RPMI7951 (cell line): ENCODE measurements around the gene DLAT. TPM values are rescaled to one million over a fixed set of nuclear protein-coding genes. Genes with fewer than 3 reads are reported as not detected.

Source experiments
- total RNA-seq: library from RNA; depleted of rRNA; stranded (reverse); fragments of >200 nt; shearing (Covaris generic); gene quantifications from 2 replicates; pipeline ENCODE4 v1.2.3, GENCODE V29; 2014; rRNA removed

Gene DLAT
- total RNA-seq, 1 experiment from 2014 or later: 72.1 TPM

Other genes starting within 250 kb of the DLAT start
- gene ALG9, start 153.8 kb upstream of the DLAT start, total RNA-seq: 33.5 and 34.8 TPM in 2 replicates
- gene FDXACB1, start 146.2 kb upstream of the DLAT start, total RNA-seq: 4.7 and 6.0 TPM in 2 replicates
- gene CFAP68, start 145.9 kb upstream of the DLAT start, total RNA-seq: 27.9 and 43.3 TPM in 2 replicates
- gene CRYAB, start 113.6 kb upstream of the DLAT start, total RNA-seq: 0.29 TPM in 1 of 2 replicates, not detected in the other
- not detected in 2 replicates for gene HSPB2, start 112.7 kb upstream of the DLAT start, total RNA-seq
- not detected in 2 replicates for gene C11orf52, start 106.5 kb upstream of the DLAT start, total RNA-seq
- gene DIXDC1, start 88.1 kb upstream of the DLAT start, total RNA-seq: 15.0 and 17.8 TPM in 2 replicates
- gene PIH1D2, start 48.6 kb downstream of the DLAT start, total RNA-seq: 5.9 and 6.4 TPM in 2 replicates
- gene NKAPD1, start 48.9 kb downstream of the DLAT start, total RNA-seq: 20.9 and 22.5 TPM in 2 replicates
- 116 and 120 TPM in 2 replicates for gene TIMM8B, start 61.3 kb downstream of the DLAT start, total RNA-seq
- 275 and 281 TPM in 2 replicates for gene SDHD, start 61.5 kb downstream of the DLAT start, total RNA-seq
- not detected in 2 replicates for gene IL18, start 138.7 kb downstream of the DLAT start, total RNA-seq
- 0.29 and 0.48 TPM in 2 replicates for gene TEX12, start 142.0 kb downstream of the DLAT start, total RNA-seq
- gene BCO2, start 150.1 kb downstream of the DLAT start, total RNA-seq: 0.10 and 0.24 TPM in 2 replicates
- 78.1 and 80.6 TPM in 2 replicates for gene PTS, start 201.0 kb downstream of the DLAT start, total RNA-seq
- not detected in 2 replicates for gene PLET1, start 235.5 kb downstream of the DLAT start, total RNA-seq